HG03378 (cell line): ENCODE data around the gene IL16.

ENCODE experiments used
- ATAC-seq: cut with Tn5 transposase; IDR thresholded peaks from one replicate; pipeline ENCODE4 v1.9.1; 2021; ENCODE audit warnings: mild to moderate bottlenecking, moderate library complexity; ENCODE audit not compliant: unreplicated experiment

IL16 gene

GRCh38 chr15:81361891-81362290, 165.2 kb downstream of the IL16 start:
- ATAC-seq = no peak

GRCh38 chr15:81362790-81363189, 166.1 kb downstream of the IL16 start:
- ATAC-seq = no peak

GRCh38 chr15:81363276-81363675, 166.6 kb downstream of the IL16 start:
- no peak for ATAC-seq
